ENCODE results near the gene PRAC2.

PRAC2 gene

GRCh38 chr17:48740537-48740936 lies 17.6 kb downstream of the PRAC2 start:
- Histone ChIP-seq H3K4me1 (ENCODE audit: control insufficient read depth in 1 of 2, insufficient read depth in 2 of 2, low read length in 2 of 2) (no peaks in the 10 kb centered on the region), H3K4me3 (ENCODE audit: low read depth in 1 of 2, low read length in 2 of 2) (no peak overlapping the region), H3K36me3 (ENCODE audit: control insufficient read depth in 1 of 2, insufficient read depth in 2 of 2, low read length in 2 of 2) (no peaks in the 10 kb centered on the region), H3K9me3 (ENCODE audit: control insufficient read depth in 1 of 2, low read length in 2 of 2) (no peaks in the 10 kb centered on the region), H3K27ac (ENCODE audit: low read length) (no peak overlapping the region), H3K27me3 (ENCODE audit: low read depth, low read length) (peaks cover 78% of the 10 kb centered on the region)

- H3K27me3 ChIP-seq (ENCODE audit: low read depth, low read length): peaks cover 87% of the 10 kb centered on the region
- no peak overlapping the region for H3K27ac ChIP-seq (ENCODE audit: low read length)
- H3K9me3 ChIP-seq (ENCODE audit: control insufficient read depth in 1 of 2, low read length in 2 of 2): peaks cover 0 to 8% of the 10 kb centered on the region in 2 donors
- H3K36me3 ChIP-seq (ENCODE audit: control insufficient read depth in 1 of 2, insufficient read depth in 2 of 2, low read length in 2 of 2): no peaks in the 10 kb centered on the region
- no peak overlapping the region for H3K4me3 ChIP-seq (ENCODE audit: low read depth in 1 of 2, low read length in 2 of 2)
- no peaks in the 10 kb centered on the region for H3K4me1 ChIP-seq (ENCODE audit: control insufficient read depth in 1 of 2, insufficient read depth in 2 of 2, low read length in 2 of 2)
Observed at GRCh38 chr17:48745381-48746275, 22.6 kb downstream of the PRAC2 start.

- Histone ChIP-seq H3K9me3 (ENCODE audit: control insufficient read depth in 1 of 2, low read length in 2 of 2) (peaks cover 0 to 8% of the 10 kb centered on the region in 2 donors), H3K36me3 (ENCODE audit: control insufficient read depth in 1 of 2, insufficient read depth in 2 of 2, low read length in 2 of 2) (no peaks in the 10 kb centered on the region), H3K4me1 (ENCODE audit: control insufficient read depth in 1 of 2, insufficient read depth in 2 of 2, low read length in 2 of 2) (no peaks in the 10 kb centered on the region), H3K27ac (ENCODE audit: low read length) (no peak overlapping the region), H3K27me3 (ENCODE audit: low read depth, low read length) (peaks cover 93% of the 10 kb centered on the region), H3K4me3 (ENCODE audit: low read depth in 1 of 2, low read length in 2 of 2) (no peak overlapping the region)
Observed at GRCh38 chr17:48746916-48747444, 24.0 kb downstream of the PRAC2 start.

GRCh38 chr17:48747445-48748363 lies 24.7 kb downstream of the PRAC2 start:
- H3K36me3 ChIP-seq (ENCODE audit: control insufficient read depth in 1 of 2, insufficient read depth in 2 of 2, low read length in 2 of 2): no peaks in the 10 kb centered on the region
- H3K4me1 ChIP-seq (ENCODE audit: control insufficient read depth in 1 of 2, insufficient read depth in 2 of 2, low read length in 2 of 2): peaks cover 0 to 3% of the 10 kb centered on the region in 2 donors
- peaks cover 0 to 8% of the 10 kb centered on the region in 2 donors for H3K9me3 ChIP-seq (ENCODE audit: control insufficient read depth in 1 of 2, low read length in 2 of 2)
- peaks cover 93% of the 10 kb centered on the region for H3K27me3 ChIP-seq (ENCODE audit: low read depth, low read length)
- no peak overlapping the region for H3K4me3 ChIP-seq (ENCODE audit: low read depth in 1 of 2, low read length in 2 of 2)
- H3K27ac ChIP-seq (ENCODE audit: low read length): no peak overlapping the region

- Histone ChIP-seq H3K27me3 (ENCODE audit: low read depth, low read length) (peaks cover 93% of the 10 kb centered on the region), H3K4me1 (ENCODE audit: control insufficient read depth in 1 of 2, insufficient read depth in 2 of 2, low read length in 2 of 2) (peaks cover 0 to 7% of the 10 kb centered on the region in 2 donors), H3K4me3 (ENCODE audit: low read depth in 1 of 2, low read length in 2 of 2) (no peak overlapping the region), H3K9me3 (ENCODE audit: control insufficient read depth in 1 of 2, low read length in 2 of 2) (peaks cover 0 to 8% of the 10 kb centered on the region in 2 donors), H3K27ac (ENCODE audit: low read length) (no peak overlapping the region), H3K36me3 (ENCODE audit: control insufficient read depth in 1 of 2, insufficient read depth in 2 of 2, low read length in 2 of 2) (no peaks in the 10 kb centered on the region)
Observed at GRCh38 chr17:48748718-48749566, 26.0 kb downstream of the PRAC2 start.

GRCh38 chr17:48749621-48750553 lies 26.9 kb downstream of the PRAC2 start:
- Histone ChIP-seq H3K36me3 (ENCODE audit: control insufficient read depth in 1 of 2, insufficient read depth in 2 of 2, low read length in 2 of 2) (no peaks in the 10 kb centered on the region), H3K4me3 (ENCODE audit: low read depth in 1 of 2, low read length in 2 of 2) (no peak overlapping the region), H3K27ac (ENCODE audit: low read length) (no peak overlapping the region), H3K27me3 (ENCODE audit: low read depth, low read length) (peaks cover 96% of the 10 kb centered on the region), H3K4me1 (ENCODE audit: control insufficient read depth in 1 of 2, insufficient read depth in 2 of 2, low read length in 2 of 2) (peaks cover under 1 to 10% of the 10 kb centered on the region in 2 donors), H3K9me3 (ENCODE audit: control insufficient read depth in 1 of 2, low read length in 2 of 2) (peaks cover 0 to 8% of the 10 kb centered on the region in 2 donors)

- H3K27ac ChIP-seq (ENCODE audit: low read length): no peak overlapping the region
- H3K4me1 ChIP-seq (ENCODE audit: control insufficient read depth in 1 of 2, insufficient read depth in 2 of 2, low read length in 2 of 2): peaks cover 4 to 17% of the 10 kb centered on the region in 2 donors
Observed at GRCh38 chr17:48751172-48751571, 28.2 kb downstream of the PRAC2 start.

GRCh38 chr17:48751733-48752398 lies 28.9 kb downstream of the PRAC2 start:
- Histone ChIP-seq H3K27me3 (ENCODE audit: low read depth, low read length) (peaks cover 91% of the 10 kb centered on the region), H3K4me3 (ENCODE audit: low read depth in 1 of 2, low read length in 2 of 2) (no peak overlapping the region), H3K4me1 (ENCODE audit: control insufficient read depth in 1 of 2, insufficient read depth in 2 of 2, low read length in 2 of 2) (peaks cover 4 to 17% of the 10 kb centered on the region in 2 donors), H3K27ac (ENCODE audit: low read length) (no peak overlapping the region), H3K9me3 (ENCODE audit: control insufficient read depth in 1 of 2, low read length in 2 of 2) (peaks cover 0 to 4% of the 10 kb centered on the region in 2 donors), H3K36me3 (ENCODE audit: control insufficient read depth in 1 of 2, insufficient read depth in 2 of 2, low read length in 2 of 2) (no peaks in the 10 kb centered on the region)

More at GRCh38 chr17:48751172-48751571, 28.2 kb downstream of the PRAC2 start:
- H3K36me3 ChIP-seq (ENCODE audit: control insufficient read depth in 1 of 2, insufficient read depth in 2 of 2, low read length in 2 of 2): no peaks in the 10 kb centered on the region
- H3K9me3 ChIP-seq (ENCODE audit: control insufficient read depth in 1 of 2, low read length in 2 of 2): peaks cover 0 to 4% of the 10 kb centered on the region in 2 donors
- H3K4me3 ChIP-seq (ENCODE audit: low read depth in 1 of 2, low read length in 2 of 2): no peak overlapping the region
- H3K27me3 ChIP-seq (ENCODE audit: low read depth, low read length): peaks cover 96% of the 10 kb centered on the region

GRCh38 chr17:48752399-48753288 lies 29.7 kb downstream of the PRAC2 start:
- H3K4me3 ChIP-seq (ENCODE audit: low read depth in 1 of 2, low read length in 2 of 2): no peak overlapping the region
- H3K27me3 ChIP-seq (ENCODE audit: low read depth, low read length): peaks cover 83% of the 10 kb centered on the region

More at GRCh38 chr17:48752399-48753288, 29.7 kb downstream of the PRAC2 start:
- no peak overlapping the region for H3K27ac ChIP-seq (ENCODE audit: low read length)
- no peaks in the 10 kb centered on the region for H3K36me3 ChIP-seq (ENCODE audit: control insufficient read depth in 1 of 2, insufficient read depth in 2 of 2, low read length in 2 of 2)
- peaks cover 0 to 4% of the 10 kb centered on the region in 2 donors for H3K9me3 ChIP-seq (ENCODE audit: control insufficient read depth in 1 of 2, low read length in 2 of 2)
- H3K4me1 ChIP-seq (ENCODE audit: control insufficient read depth in 1 of 2, insufficient read depth in 2 of 2, low read length in 2 of 2): peaks cover 4 to 17% of the 10 kb centered on the region in 2 donors
